Measurements from ENCODE around the gene RPL38. TPM values are rescaled to one million over a fixed set of nuclear protein-coding genes. Genes with fewer than 3 reads are reported as not detected.

RPL38 gene
- total RNA-seq, 1 donor from 2014 or later: 288 TPM

- no peak for DNase-seq (ENCODE audit: low read depth)
These were observed 42.4 kb downstream of the RPL38 start for GRCh38 chr17:74245871-74246270.

GRCh38 chr17:74249590-74250270 lies 46.3 kb downstream of the RPL38 start:
- DNase-seq (ENCODE audit: low read depth): peak; percentile 9

GRCh38 chr17:74250324-74250995 lies 47.0 kb downstream of the RPL38 start:
- DNase-seq (ENCODE audit: low read depth): no peak

DNA sequence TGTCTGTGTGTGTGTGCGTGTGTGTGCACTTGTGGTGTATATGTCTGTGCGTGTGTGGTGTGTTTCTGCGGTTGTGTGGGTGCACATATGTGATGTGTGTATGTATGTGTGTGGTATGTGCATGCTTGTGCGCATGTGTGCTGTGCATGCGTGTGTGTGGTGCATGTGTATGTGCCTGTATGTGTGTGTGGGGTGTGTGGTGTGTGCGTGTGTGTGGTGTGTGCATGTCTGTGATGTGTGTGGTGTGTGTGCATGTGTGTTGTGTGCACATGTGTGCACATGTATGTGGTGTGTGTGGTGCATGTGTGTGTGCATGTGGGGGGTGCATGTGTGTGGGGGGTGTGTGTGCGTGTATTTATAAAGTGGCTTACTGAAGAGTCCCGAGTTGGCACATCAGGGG lies 47.6 kb downstream of the RPL38 start:
- DNase-seq (ENCODE audit: low read depth): no peak

DNA sequence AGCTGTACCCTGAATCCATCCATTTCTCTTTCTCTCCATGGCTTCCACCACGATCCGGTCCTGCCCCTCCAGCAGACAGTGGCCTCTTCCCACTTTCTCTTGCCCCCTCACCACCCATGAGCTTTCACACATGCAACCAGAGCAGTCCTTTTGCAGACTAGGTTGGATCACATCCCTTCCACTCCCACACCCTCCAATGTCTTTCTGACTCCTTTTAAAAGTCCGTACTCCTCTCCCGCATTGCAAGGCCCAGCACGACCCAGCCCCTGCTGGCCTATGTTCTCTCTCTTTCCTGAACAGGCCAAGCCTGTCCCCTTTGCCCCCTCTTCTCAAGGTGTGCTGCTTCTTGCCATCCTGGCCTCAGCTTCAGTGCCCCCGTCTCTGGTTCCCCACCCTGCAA lies 48.1 kb downstream of the RPL38 start:
- no peak for DNase-seq (ENCODE audit: low read depth)

DNA sequence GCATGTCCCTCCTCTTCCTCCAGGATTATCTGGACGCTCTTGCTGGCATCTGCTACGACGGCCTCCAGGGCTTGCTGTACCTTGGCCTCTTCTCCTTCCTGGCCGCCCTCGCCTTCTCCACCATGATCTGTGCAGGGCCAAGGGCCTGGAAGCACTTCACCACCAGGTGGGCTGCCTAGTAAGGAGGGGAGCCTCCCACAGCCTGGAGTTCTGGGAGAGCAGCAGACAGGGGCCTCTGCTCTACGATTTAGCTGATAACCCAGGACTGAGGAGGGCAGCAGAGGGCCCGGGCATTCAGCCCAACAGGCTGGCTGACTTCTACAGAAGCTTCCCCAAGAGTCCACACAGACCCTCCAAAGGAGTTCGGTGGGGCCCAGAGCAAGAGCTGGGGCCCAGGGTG lies 48.7 kb downstream of the RPL38 start:
- DNase-seq (ENCODE audit: low read depth): no peak

DNA sequence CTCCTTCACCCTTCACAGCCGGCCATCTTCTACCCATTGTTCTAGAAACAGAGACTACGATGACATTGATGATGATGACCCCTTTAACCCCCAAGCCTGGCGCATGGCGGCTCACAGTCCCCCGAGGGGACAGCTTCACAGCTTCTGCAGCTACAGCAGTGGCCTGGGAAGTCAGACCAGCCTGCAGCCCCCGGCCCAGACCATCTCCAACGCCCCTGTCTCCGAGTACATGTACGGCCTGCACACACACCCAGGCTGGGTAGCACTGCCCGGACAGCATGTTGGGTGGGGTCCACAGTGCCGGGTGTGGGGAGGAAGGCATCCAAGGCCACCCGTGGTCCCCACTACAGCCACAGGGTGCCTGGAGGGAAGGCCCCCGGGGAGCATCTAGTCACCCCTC lies 49.6 kb downstream of the RPL38 start:
- no peak for DNase-seq (ENCODE audit: low read depth)

- DNase-seq (ENCODE audit: low read depth): no peak
These were observed 53.8 kb downstream of the RPL38 start for GRCh38 chr17:74257311-74257710.

GRCh38 chr17:74259667-74260524 lies 56.4 kb downstream of the RPL38 start:
- peak; percentile 15 for DNase-seq (ENCODE audit: low read depth)

Other genes starting within 250 kb of the RPL38 start
- gene TTYH2, start 9.9 kb downstream of the RPL38 start, total RNA-seq: 1.4 and 8.8 TPM in 2 replicates
- not detected in 2 replicates for gene DNAI2, start 70.6 kb downstream of the RPL38 start, total RNA-seq
- not detected in 2 replicates for gene KIF19, start 122.5 kb downstream of the RPL38 start, total RNA-seq
- not detected in 2 replicates for gene BTBD17, start 158.2 kb downstream of the RPL38 start, total RNA-seq
- gene GPR142, start 163.8 kb downstream of the RPL38 start, total RNA-seq: not detected in 2 replicates
- gene GPRC5C, start 228.4 kb downstream of the RPL38 start, total RNA-seq: 0.52 TPM in 1 of 2 replicates, not detected in the other